GM12878 (cell line): Measurements from ENCODE around the gene RGS6.

ENCODE experiments used
- CBX5 ChIP-seq: sonication (generic); IDR thresholded peaks from 2 replicates; pipeline ENCODE4 v1.6.1; 2016; ENCODE audit warnings: low read depth, moderate library complexity, mild to moderate bottlenecking, inconsistent platforms
- CHD2 ChIP-seq: IDR thresholded peaks from 2 replicates; pipeline ENCODE4 v1.6.1; 2011; ENCODE audit warnings: low read depth, low read length, improper control_type of control experiment, borderline replicate concordance
- JUND ChIP-seq: IDR thresholded peaks from 2 replicates; pipeline ENCODE4 v1.6.1; 2012; ENCODE audit warnings: low read depth, mild to moderate bottlenecking, low read length, improper control_type of control experiment, moderate library complexity
- NFIC ChIP-seq: IDR thresholded peaks from 2 replicates; pipeline ENCODE4 v1.6.1; 2012; ENCODE audit warnings: low read depth, mild to moderate bottlenecking, inconsistent platforms, low read length, moderate library complexity
- NRF1 ChIP-seq: conservative IDR thresholded peaks from 2 replicates; pipeline ENCODE4 v1.6.1; 2011; ENCODE audit warnings: mild to moderate bottlenecking, low read depth, low read length, improper control_type of control experiment
- SMARCA5 ChIP-seq: fragments of 450-650 bp; IDR thresholded peaks from 2 replicates; pipeline ENCODE4 v1.6.1; 2017; ENCODE audit warnings: mild to moderate bottlenecking
- SMC3 ChIP-seq: IDR thresholded peaks from 2 replicates; pipeline ENCODE4 v1.6.1; 2011; ENCODE audit warnings: low read length, improper control_type of control experiment, borderline replicate concordance
- TBL1XR1 ChIP-seq: IDR thresholded peaks from 2 replicates; pipeline ENCODE4 v1.6.1; 2012; ENCODE audit warnings: low read depth, low read length, improper control_type of control experiment
- USF2 ChIP-seq: IDR thresholded peaks from 2 replicates; pipeline ENCODE4 v1.6.1; 2011; ENCODE audit warnings: low read depth, low read length, improper control_type of control experiment, borderline replicate concordance
- TF ChIP-seq, protein P1 (sequence below), 3 experiments: IDR thresholded peaks in 2 of 3; conservative IDR thresholded peaks in 1 of 3; 2 replicates each; pipeline ENCODE4 v1.5.1; 2011; ENCODE audit warnings: low read depth in 3 of 3, low read length in 3 of 3, mild to moderate bottlenecking in 3 of 3, control low read depth in 2 of 3, moderate library complexity in 2 of 3, inconsistent platforms in 1 of 3, mixed read lengths in 1 of 3; ENCODE audit not compliant: control insufficient read depth in 2 of 3, insufficient read depth in 1 of 3; ENCODE audit errors: extremely low read depth in 1 of 3
- TF ChIP-seq, protein P2 (sequence below): IDR thresholded peaks from 2 replicates; pipeline ENCODE4 v1.6.1; 2012; ENCODE audit warnings: low read depth, low read length, improper control_type of control experiment

GRCh38 chr14:72336311-72336980 lies 404.2 kb downstream of the RGS6 start:
- no peak for TF ChIP-seq JUND
- TF ChIP-seq, protein P1, sequence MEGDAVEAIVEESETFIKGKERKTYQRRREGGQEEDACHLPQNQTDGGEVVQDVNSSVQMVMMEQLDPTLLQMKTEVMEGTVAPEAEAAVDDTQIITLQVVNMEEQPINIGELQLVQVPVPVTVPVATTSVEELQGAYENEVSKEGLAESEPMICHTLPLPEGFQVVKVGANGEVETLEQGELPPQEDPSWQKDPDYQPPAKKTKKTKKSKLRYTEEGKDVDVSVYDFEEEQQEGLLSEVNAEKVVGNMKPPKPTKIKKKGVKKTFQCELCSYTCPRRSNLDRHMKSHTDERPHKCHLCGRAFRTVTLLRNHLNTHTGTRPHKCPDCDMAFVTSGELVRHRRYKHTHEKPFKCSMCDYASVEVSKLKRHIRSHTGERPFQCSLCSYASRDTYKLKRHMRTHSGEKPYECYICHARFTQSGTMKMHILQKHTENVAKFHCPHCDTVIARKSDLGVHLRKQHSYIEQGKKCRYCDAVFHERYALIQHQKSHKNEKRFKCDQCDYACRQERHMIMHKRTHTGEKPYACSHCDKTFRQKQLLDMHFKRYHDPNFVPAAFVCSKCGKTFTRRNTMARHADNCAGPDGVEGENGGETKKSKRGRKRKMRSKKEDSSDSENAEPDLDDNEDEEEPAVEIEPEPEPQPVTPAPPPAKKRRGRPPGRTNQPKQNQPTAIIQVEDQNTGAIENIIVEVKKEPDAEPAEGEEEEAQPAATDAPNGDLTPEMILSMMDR (IDR thresholded peaks at IDR 0.05 in 2 of 3, conservative IDR thresholded peaks at IDR 0.05 in 1 of 3; ENCODE audit: control insufficient read depth in 2 of 3, extremely low read depth in 1 of 3, insufficient read depth in 1 of 3, low read depth in 3 of 3, low read length in 3 of 3) = no peak
- TF ChIP-seq CHD2 = no peak
- TF ChIP-seq, protein P2, sequence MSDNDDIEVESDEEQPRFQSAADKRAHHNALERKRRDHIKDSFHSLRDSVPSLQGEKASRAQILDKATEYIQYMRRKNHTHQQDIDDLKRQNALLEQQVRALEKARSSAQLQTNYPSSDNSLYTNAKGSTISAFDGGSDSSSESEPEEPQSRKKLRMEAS = no peak
- TF ChIP-seq TBL1XR1 = no peak
- TF ChIP-seq NRF1 = no peak
- TF ChIP-seq USF2 = no peak
- TF ChIP-seq SMARCA5 = no peak
- no peak for TF ChIP-seq SMC3
- TF ChIP-seq NFIC = no peak
- no peak for TF ChIP-seq CBX5
